ENCODE data around the gene KIAA0753. TPM values are rescaled to one million over a fixed set of nuclear protein-coding genes. Genes with fewer than 3 reads are reported as not detected.

KIAA0753 gene
- total and polyA plus RNA-seq, 8 donors: 3.8 to 138 (median 17.6) TPM

DNA sequence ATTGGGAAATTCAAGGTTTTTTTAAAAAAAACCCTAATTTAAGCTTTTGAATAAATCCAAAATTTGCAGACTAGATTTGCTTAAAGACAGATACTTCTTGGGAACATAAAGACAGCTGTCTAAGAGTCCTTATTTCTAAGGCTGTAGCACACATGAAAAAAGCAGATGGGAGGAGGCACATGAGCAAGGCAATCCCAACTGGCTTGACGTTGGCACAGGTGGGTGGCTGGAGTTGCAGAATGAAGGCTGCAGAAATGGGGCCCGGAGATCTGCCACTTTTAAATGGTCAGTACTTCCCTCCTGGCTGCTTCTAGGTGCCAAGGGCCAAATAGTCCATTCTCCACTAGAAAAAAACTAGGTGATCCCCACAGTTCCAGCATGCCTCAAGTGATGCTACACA, 4.4 kb downstream of the KIAA0753 start:
- Histone ChIP-seq H3K27me3 (no peaks in the 10 kb centered on the region), H3K27ac (no peak overlapping the region), H3K9me3 (no peaks in the 10 kb centered on the region), H3K4me3 (no peak overlapping the region), H3K4me1 (peaks cover 15 to 46% (median 27%) of the 10 kb centered on the region in 4 donors), H3K36me3 (peaks cover 12 to 41% (median 37%) of the 10 kb centered on the region in 4 donors)
- 70 to 79% (median 74%) methylated on average over 2 of the region's 2 CpGs for WGBS, 5 donors
- no peak for TF ChIP-seq POLR2A (IDR thresholded peaks at IDR 0.05)
- no peak for TF ChIP-seq POLR2AphosphoS5 (IDR thresholded peaks at IDR 0.05)
- TF ChIP-seq EP300 (IDR thresholded peaks at IDR 0.05): no peak
- TF ChIP-seq, protein P1, sequence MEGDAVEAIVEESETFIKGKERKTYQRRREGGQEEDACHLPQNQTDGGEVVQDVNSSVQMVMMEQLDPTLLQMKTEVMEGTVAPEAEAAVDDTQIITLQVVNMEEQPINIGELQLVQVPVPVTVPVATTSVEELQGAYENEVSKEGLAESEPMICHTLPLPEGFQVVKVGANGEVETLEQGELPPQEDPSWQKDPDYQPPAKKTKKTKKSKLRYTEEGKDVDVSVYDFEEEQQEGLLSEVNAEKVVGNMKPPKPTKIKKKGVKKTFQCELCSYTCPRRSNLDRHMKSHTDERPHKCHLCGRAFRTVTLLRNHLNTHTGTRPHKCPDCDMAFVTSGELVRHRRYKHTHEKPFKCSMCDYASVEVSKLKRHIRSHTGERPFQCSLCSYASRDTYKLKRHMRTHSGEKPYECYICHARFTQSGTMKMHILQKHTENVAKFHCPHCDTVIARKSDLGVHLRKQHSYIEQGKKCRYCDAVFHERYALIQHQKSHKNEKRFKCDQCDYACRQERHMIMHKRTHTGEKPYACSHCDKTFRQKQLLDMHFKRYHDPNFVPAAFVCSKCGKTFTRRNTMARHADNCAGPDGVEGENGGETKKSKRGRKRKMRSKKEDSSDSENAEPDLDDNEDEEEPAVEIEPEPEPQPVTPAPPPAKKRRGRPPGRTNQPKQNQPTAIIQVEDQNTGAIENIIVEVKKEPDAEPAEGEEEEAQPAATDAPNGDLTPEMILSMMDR (IDR thresholded peaks at IDR 0.05): no peak
- DNase-seq: no peak
- intact Hi-C loops (cut with DNase I; ENCODE audit: low total_unique reads): no loop called here

DNA sequence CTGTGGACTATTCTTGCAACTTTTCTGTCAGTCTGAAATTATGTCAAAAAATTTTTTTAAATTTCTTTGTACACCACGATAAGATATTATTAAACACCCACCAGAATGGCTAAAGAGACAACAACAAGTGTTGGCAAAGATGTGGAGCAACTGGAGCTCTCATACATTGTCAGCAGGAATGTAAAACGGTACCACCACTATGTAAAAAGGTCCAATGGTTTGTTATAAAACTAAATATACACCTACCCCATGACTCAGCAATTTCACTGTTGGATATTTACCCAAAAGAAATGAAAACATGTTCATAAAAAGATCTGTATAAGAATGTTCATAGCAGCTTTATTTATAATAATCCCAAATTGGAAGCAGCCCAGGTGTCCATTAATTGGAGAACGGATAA, 7.2 kb downstream of the KIAA0753 start:
- DNase-seq: no peak
- no peak for TF ChIP-seq POLR2AphosphoS5 (IDR thresholded peaks at IDR 0.05)
- TF ChIP-seq POLR2A (IDR thresholded peaks at IDR 0.05): no peak

GRCh38 chr17:6632530-6632929, 8.0 kb downstream of the KIAA0753 start:
- Histone ChIP-seq H3K4me1 (peaks cover 0 to 22% (median 4%) of the 10 kb centered on the region in 4 donors), H3K27ac (no peak overlapping the region), H3K27me3 (no peaks in the 10 kb centered on the region), H3K9me3 (no peaks in the 10 kb centered on the region), H3K36me3 (peaks cover 28 to 69% (median 63%) of the 10 kb centered on the region in 4 donors), H3K4me3 (no peak overlapping the region)
- no peak for TF ChIP-seq POLR2A (IDR thresholded peaks at IDR 0.05)
- TF ChIP-seq POLR2AphosphoS5 (IDR thresholded peaks at IDR 0.05): no peak
- TF ChIP-seq, protein P1 (IDR thresholded peaks at IDR 0.05): no peak
- TF ChIP-seq EP300 (IDR thresholded peaks at IDR 0.05): no peak
- intact Hi-C loops (cut with DNase I; ENCODE audit: low total_unique reads): no loop called here
- no peak for DNase-seq

More for the DNA sequence above, 7.2 kb downstream of the KIAA0753 start:
- intact Hi-C loops (cut with DNase I; ENCODE audit: low total_unique reads): no loop called here
- no peak overlapping the region for H3K27ac ChIP-seq
- H3K4me1 ChIP-seq: peaks cover 1 to 29% (median 10%) of the 10 kb centered on the region in 4 donors
- H3K9me3 ChIP-seq: no peaks in the 10 kb centered on the region
- H3K36me3 ChIP-seq: peaks cover 22 to 61% (median 56%) of the 10 kb centered on the region in 4 donors
- H3K27me3 ChIP-seq: no peaks in the 10 kb centered on the region
- H3K4me3 ChIP-seq: no peak overlapping the region
- 91 to 97% (median 96%) methylated on average over 3 of the region's 3 CpGs for WGBS, 5 donors

DNA sequence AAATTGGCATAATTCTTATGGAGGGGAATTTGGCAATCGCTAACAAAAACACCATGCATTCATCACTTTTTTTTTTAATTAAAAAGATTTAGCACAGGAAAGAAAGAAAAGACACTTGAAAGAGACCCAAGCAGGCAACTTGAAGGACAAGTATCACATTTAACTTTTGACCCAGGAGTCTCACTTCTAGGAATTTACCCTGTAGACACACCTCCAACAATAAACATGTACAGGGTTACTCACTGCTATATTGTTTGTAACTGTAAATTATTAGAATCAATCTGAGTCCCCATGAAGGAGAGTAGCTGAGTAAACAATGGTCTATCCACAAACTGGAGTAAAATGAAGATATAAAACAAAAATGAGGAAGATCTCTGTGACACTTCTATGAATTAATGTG, 10.1 kb downstream of the KIAA0753 start:
- Histone ChIP-seq H3K27ac (no peak overlapping the region), H3K9me3 (no peaks in the 10 kb centered on the region), H3K4me1 (peaks cover 0 to 5% (median 0%) of the 10 kb centered on the region in 4 donors), H3K4me3 (no peak overlapping the region), H3K27me3 (no peaks in the 10 kb centered on the region), H3K36me3 (peaks cover 31 to 87% (median 83%) of the 10 kb centered on the region in 4 donors)
- TF ChIP-seq, protein P1 (IDR thresholded peaks at IDR 0.05): no peak
- TF ChIP-seq POLR2AphosphoS5 (IDR thresholded peaks at IDR 0.05): no peak
- no peak for TF ChIP-seq EP300 (IDR thresholded peaks at IDR 0.05)
- no peak for TF ChIP-seq POLR2A (IDR thresholded peaks at IDR 0.05)
- WGBS, 5 donors: 85 to 100% (median 100%) methylated on average over 1 of the region's 1 CpG
- no peak for DNase-seq
- intact Hi-C loops (cut with DNase I; ENCODE audit: low total_unique reads): no loop called here

GRCh38 chr17:6627019-6627418, 13.5 kb downstream of the KIAA0753 start:
- Histone ChIP-seq H3K27me3 (no peaks in the 10 kb centered on the region), H3K27ac (no peak overlapping the region), H3K4me3 (no peak overlapping the region), H3K36me3 (peaks cover 24 to 93% (median 85%) of the 10 kb centered on the region in 4 donors), H3K9me3 (no peaks in the 10 kb centered on the region), H3K4me1 (peaks cover 0 to 5% (median 0%) of the 10 kb centered on the region in 4 donors)
- intact Hi-C loops (cut with DNase I; ENCODE audit: low total_unique reads): no loop called here
- 65 to 78% (median 71%) methylated on average over 1 of the region's 1 CpG for WGBS, 5 donors
- no peak for DNase-seq
- TF ChIP-seq, protein P1 (IDR thresholded peaks at IDR 0.05): no peak
- TF ChIP-seq POLR2A (IDR thresholded peaks at IDR 0.05) (no peak), EP300 (IDR thresholded peaks at IDR 0.05) (no peak), POLR2AphosphoS5 (IDR thresholded peaks at IDR 0.05) (no peak)
